Measurements from ENCODE around the gene DMAC2L. TPM values are rescaled to one million over a fixed set of nuclear protein-coding genes. Genes with fewer than 3 reads are reported as not detected.

DMAC2L gene, protein sequence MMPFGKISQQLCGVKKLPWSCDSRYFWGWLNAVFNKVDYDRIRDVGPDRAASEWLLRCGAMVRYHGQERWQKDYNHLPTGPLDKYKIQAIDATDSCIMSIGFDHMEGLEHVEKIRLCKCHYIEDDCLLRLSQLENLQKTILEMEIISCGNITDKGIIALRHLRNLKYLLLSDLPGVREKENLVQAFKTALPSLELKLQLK
- 10 to 100 TPM in 1 of 2 donors, 1 to 10 TPM in 1; 6.4 to 11.7 TPM for total RNA-seq
- 10 to 100 TPM; 29.7 to 36.4 TPM for polyA plus RNA-seq (ENCODE audit: insufficient read length in 2 of 2)
- long read RNA-seq, donor 1, transcript ATP5S-207 (5 exons, 2,008 nt), result major isoform, 9 of 10 reads
- long read RNA-seq, donor 1, partial matches to known transcripts, result 0 of 10 reads
- long read RNA-seq, donor 1, other reads (novel, unspliced or antisense), result 0 of 10 reads
- long read RNA-seq, donor 2, partial matches to known transcripts, result 0 of 4 reads
- long read RNA-seq, donor 2, other reads (novel, unspliced or antisense), result 0 of 4 reads
- long read RNA-seq, donor 3, partial matches to known transcripts, result 0 of 4 reads
- long read RNA-seq, donor 3, other reads (novel, unspliced or antisense), result 0 of 4 reads
- long read RNA-seq, donor 4, partial matches to known transcripts, result 0 of 6 reads
- long read RNA-seq, donor 4, other reads (novel, unspliced or antisense), result 0 of 6 reads

DNA sequence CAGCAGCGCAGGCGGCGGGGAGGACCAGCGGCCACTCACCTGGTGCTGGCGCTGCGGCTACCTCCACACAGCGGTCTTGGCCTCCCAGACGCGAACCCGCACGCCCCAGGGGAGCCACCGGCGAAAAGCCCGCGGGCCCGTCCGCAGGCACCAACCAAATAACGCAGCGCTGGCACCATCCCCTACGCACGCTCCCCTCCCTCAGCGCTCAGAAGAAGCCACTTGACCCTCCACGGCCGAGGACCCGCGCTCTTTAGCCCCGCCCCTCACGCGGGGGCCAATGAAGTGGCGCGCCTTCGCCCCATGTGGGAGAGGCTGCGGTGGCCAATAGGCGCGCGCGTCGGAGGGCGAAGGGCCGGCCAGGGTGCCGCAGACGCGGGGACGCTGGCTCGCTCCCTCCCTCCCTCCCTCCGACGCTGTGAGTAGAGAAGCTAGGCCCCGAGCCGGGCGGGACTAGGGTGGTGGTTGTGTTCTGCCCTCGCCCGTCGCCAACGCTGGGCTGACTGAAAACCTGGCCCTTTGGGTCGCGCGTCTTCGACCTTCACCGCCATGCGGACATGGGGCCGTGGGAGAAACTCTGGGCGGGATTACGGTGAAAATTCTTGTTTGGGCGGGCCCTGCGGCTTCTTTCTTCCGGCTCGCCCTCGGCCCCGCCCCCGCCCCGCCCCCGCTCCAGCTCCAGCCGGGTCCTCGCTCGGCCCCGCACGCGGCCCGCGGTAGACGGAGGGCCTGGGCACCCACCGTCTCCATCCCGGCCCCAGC is at the start of gene DMAC2L, which contains the start of gene L2HGDH:
Gene DMAC2L, plus strand, starts transcription at position 353 of the 762 bp plus-strand sequence. CDS start 9,164 bp downstream, outside the sequence.
Gene L2HGDH, minus strand, starts transcription at position 258 of the 762 bp plus-strand sequence. Its CDS starts 79 bp downstream, at position 179.
- H3K4me1 ChIP-seq (ENCODE audit: control insufficient read depth, insufficient read depth, low read length), result peaks cover 10% of the 10 kb centered on the region
- H3K9me3 ChIP-seq (ENCODE audit: control insufficient read depth, insufficient read depth, low read length), result no peaks in the 10 kb centered on the region
- peak within 1 kb of the TSS; percentile 92 for H3K4me3 ChIP-seq (ENCODE audit: low read depth, low read length)
- no peaks in the 10 kb centered on the region for H3K27me3 ChIP-seq (ENCODE audit: control insufficient read depth, insufficient read depth, low read length)
- peak; percentile 88 to 98 (median 94) for DNase-seq (ENCODE audit: low read depth in 4 of 6, low spot score in 6 of 6)
- H3K36me3 ChIP-seq (ENCODE audit: control insufficient read depth, insufficient read depth, low read length), result peaks cover 8% of the 10 kb centered on the region
- under 1% methylated on average over 77 of the region's 83 CpGs for WGBS (ENCODE audit: insufficient coverage)
- H3K27ac ChIP-seq (ENCODE audit: low read depth, low read length), result peak within 1 kb of the TSS; percentile 97

- no peak overlapping the region for H3K27ac ChIP-seq (ENCODE audit: low read depth, low read length)
- peaks cover 4% of the 10 kb centered on the region for H3K36me3 ChIP-seq (ENCODE audit: control insufficient read depth, insufficient read depth, low read length)
- no peak for DNase-seq (ENCODE audit: low read depth in 4 of 6, low spot score in 6 of 6)
- no peaks in the 10 kb centered on the region for H3K4me1 ChIP-seq (ENCODE audit: control insufficient read depth, insufficient read depth, low read length)
- no peaks in the 10 kb centered on the region for H3K9me3 ChIP-seq (ENCODE audit: control insufficient read depth, insufficient read depth, low read length)
- no peaks in the 10 kb centered on the region for H3K27me3 ChIP-seq (ENCODE audit: control insufficient read depth, insufficient read depth, low read length)
- no peak overlapping the region for H3K4me3 ChIP-seq (ENCODE audit: low read depth, low read length)
- WGBS (ENCODE audit: insufficient coverage), result no CpG with 5 or more reads among the region's 2 CpGs
Measured at GRCh38 chr14:50262865-50263264, 49.3 kb upstream of the DMAC2L start.

DNA sequence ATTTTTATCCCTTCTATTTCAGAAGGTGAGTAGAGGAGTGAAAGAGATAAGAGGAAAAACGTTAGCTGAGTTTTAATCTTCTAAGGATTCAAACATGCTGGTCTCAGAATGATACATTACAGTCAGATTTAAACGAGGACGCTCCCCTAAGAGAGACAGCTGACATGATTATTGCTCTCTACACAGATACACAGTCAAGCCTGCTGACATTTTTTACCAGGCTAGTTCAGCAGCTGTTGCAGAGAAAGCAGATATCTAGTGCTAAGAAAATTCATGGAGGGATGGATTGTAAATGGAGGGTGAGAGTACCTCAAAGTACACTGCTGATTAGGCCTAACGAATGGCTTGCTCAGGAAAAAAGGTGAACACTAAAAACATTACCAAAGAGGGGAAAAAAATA is 48.8 kb upstream of the DMAC2L start:
- Histone ChIP-seq H3K27me3 (ENCODE audit: control insufficient read depth, insufficient read depth, low read length) (no peaks in the 10 kb centered on the region), H3K27ac (ENCODE audit: low read depth, low read length) (no peak overlapping the region), H3K36me3 (ENCODE audit: control insufficient read depth, insufficient read depth, low read length) (peaks cover 4% of the 10 kb centered on the region), H3K4me3 (ENCODE audit: low read depth, low read length) (no peak overlapping the region), H3K4me1 (ENCODE audit: control insufficient read depth, insufficient read depth, low read length) (no peaks in the 10 kb centered on the region), H3K9me3 (ENCODE audit: control insufficient read depth, insufficient read depth, low read length) (no peaks in the 10 kb centered on the region)
- no CpG with 5 or more reads among the region's 4 CpGs for WGBS (ENCODE audit: insufficient coverage)
- no peak for DNase-seq (ENCODE audit: low read depth in 4 of 6, low spot score in 6 of 6)

- no peak overlapping the region for H3K27ac ChIP-seq (ENCODE audit: low read depth, low read length)
- H3K27me3 ChIP-seq (ENCODE audit: control insufficient read depth, insufficient read depth, low read length), result no peaks in the 10 kb centered on the region
- H3K9me3 ChIP-seq (ENCODE audit: control insufficient read depth, insufficient read depth, low read length), result no peaks in the 10 kb centered on the region
- H3K36me3 ChIP-seq (ENCODE audit: control insufficient read depth, insufficient read depth, low read length), result peaks cover 4% of the 10 kb centered on the region
- H3K4me1 ChIP-seq (ENCODE audit: control insufficient read depth, insufficient read depth, low read length), result no peaks in the 10 kb centered on the region
- DNase-seq (ENCODE audit: low read depth in 4 of 6, low spot score in 6 of 6), result no peak
- no peak overlapping the region for H3K4me3 ChIP-seq (ENCODE audit: low read depth, low read length)
Measured at GRCh38 chr14:50265029-50265428, 47.1 kb upstream of the DMAC2L start.

GRCh38 chr14:50270932-50271331 is 41.2 kb upstream of the DMAC2L start:
- DNase-seq (ENCODE audit: low read depth in 4 of 6, low spot score in 6 of 6), result no peak
- 86% methylated on average over 2 of the region's 6 CpGs for WGBS (ENCODE audit: insufficient coverage)
- Histone ChIP-seq H3K4me3 (ENCODE audit: low read depth, low read length) (no peak overlapping the region), H3K4me1 (ENCODE audit: control insufficient read depth, insufficient read depth, low read length) (no peaks in the 10 kb centered on the region), H3K27me3 (ENCODE audit: control insufficient read depth, insufficient read depth, low read length) (no peaks in the 10 kb centered on the region), H3K9me3 (ENCODE audit: control insufficient read depth, insufficient read depth, low read length) (no peaks in the 10 kb centered on the region), H3K36me3 (ENCODE audit: control insufficient read depth, insufficient read depth, low read length) (no peaks in the 10 kb centered on the region), H3K27ac (ENCODE audit: low read depth, low read length) (no peak overlapping the region)

DNA sequence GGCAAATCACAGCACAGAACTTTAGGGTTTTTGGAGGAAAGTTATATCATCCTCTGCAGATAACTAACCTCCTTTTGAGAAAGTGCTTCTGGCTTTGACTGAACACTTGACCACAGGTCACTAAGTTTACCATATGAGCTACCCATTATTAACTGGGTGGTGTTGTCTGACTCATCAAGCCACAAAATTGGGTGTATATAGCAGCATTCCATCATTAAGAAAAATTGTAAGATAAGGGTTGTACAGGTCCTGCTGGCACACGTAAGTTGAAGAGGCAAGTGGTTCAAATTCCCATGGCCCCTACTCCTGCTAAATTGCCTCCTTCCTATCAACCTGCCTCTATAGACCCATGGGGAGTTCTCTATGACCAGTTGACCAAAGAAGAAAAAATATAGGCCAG is 39.6 kb upstream of the DMAC2L start:
- H3K27ac ChIP-seq (ENCODE audit: low read depth, low read length), result no peak overlapping the region
- no peaks in the 10 kb centered on the region for H3K27me3 ChIP-seq (ENCODE audit: control insufficient read depth, insufficient read depth, low read length)
- no peaks in the 10 kb centered on the region for H3K4me1 ChIP-seq (ENCODE audit: control insufficient read depth, insufficient read depth, low read length)
- no peaks in the 10 kb centered on the region for H3K36me3 ChIP-seq (ENCODE audit: control insufficient read depth, insufficient read depth, low read length)
- no CpG with 5 or more reads among the region's 1 CpG for whole genome bisulfite sequencing (ENCODE audit: insufficient coverage)
- no peak overlapping the region for H3K4me3 ChIP-seq (ENCODE audit: low read depth, low read length)
- no peaks in the 10 kb centered on the region for H3K9me3 ChIP-seq (ENCODE audit: control insufficient read depth, insufficient read depth, low read length)
- no peak for DNase-seq (ENCODE audit: low read depth in 4 of 6, low spot score in 6 of 6)

- DNase-seq (ENCODE audit: low read depth in 4 of 6, low spot score in 6 of 6), result no peak
- Histone ChIP-seq H3K27me3 (ENCODE audit: control insufficient read depth, insufficient read depth, low read length) (no peaks in the 10 kb centered on the region), H3K9me3 (ENCODE audit: control insufficient read depth, insufficient read depth, low read length) (no peaks in the 10 kb centered on the region), H3K27ac (ENCODE audit: low read depth, low read length) (no peak overlapping the region), H3K36me3 (ENCODE audit: control insufficient read depth, insufficient read depth, low read length) (peaks cover 10% of the 10 kb centered on the region), H3K4me3 (ENCODE audit: low read depth, low read length) (no peak overlapping the region), H3K4me1 (ENCODE audit: control insufficient read depth, insufficient read depth, low read length) (no peaks in the 10 kb centered on the region)
Measured at GRCh38 chr14:50285861-50286260, 26.3 kb upstream of the DMAC2L start.

GRCh38 chr14:50288146-50288545 is 24.0 kb upstream of the DMAC2L start:
- no peaks in the 10 kb centered on the region for H3K27me3 ChIP-seq (ENCODE audit: control insufficient read depth, insufficient read depth, low read length)
- no peak for DNase-seq (ENCODE audit: low read depth in 4 of 6, low spot score in 6 of 6)
- H3K9me3 ChIP-seq (ENCODE audit: control insufficient read depth, insufficient read depth, low read length), result no peaks in the 10 kb centered on the region
- H3K36me3 ChIP-seq (ENCODE audit: control insufficient read depth, insufficient read depth, low read length), result peaks cover 7% of the 10 kb centered on the region
- WGBS (ENCODE audit: insufficient coverage), result no CpG with 5 or more reads among the region's 5 CpGs
- H3K4me3 ChIP-seq (ENCODE audit: low read depth, low read length), result no peak overlapping the region
- no peaks in the 10 kb centered on the region for H3K4me1 ChIP-seq (ENCODE audit: control insufficient read depth, insufficient read depth, low read length)
- no peak overlapping the region for H3K27ac ChIP-seq (ENCODE audit: low read depth, low read length)

GRCh38 chr14:50290306-50290705 is 21.8 kb upstream of the DMAC2L start:
- Histone ChIP-seq H3K9me3 (ENCODE audit: control insufficient read depth, insufficient read depth, low read length) (no peaks in the 10 kb centered on the region), H3K36me3 (ENCODE audit: control insufficient read depth, insufficient read depth, low read length) (peaks cover 2% of the 10 kb centered on the region), H3K27ac (ENCODE audit: low read depth, low read length) (no peak overlapping the region), H3K27me3 (ENCODE audit: control insufficient read depth, insufficient read depth, low read length) (no peaks in the 10 kb centered on the region), H3K4me1 (ENCODE audit: control insufficient read depth, insufficient read depth, low read length) (no peaks in the 10 kb centered on the region), H3K4me3 (ENCODE audit: low read depth, low read length) (no peak overlapping the region)
- WGBS (ENCODE audit: insufficient coverage), result no CpG with 5 or more reads among the region's 5 CpGs
- DNase-seq (ENCODE audit: low read depth in 4 of 6, low spot score in 6 of 6), result no peak
